ENCODE data around the gene KYNU.

DNA sequence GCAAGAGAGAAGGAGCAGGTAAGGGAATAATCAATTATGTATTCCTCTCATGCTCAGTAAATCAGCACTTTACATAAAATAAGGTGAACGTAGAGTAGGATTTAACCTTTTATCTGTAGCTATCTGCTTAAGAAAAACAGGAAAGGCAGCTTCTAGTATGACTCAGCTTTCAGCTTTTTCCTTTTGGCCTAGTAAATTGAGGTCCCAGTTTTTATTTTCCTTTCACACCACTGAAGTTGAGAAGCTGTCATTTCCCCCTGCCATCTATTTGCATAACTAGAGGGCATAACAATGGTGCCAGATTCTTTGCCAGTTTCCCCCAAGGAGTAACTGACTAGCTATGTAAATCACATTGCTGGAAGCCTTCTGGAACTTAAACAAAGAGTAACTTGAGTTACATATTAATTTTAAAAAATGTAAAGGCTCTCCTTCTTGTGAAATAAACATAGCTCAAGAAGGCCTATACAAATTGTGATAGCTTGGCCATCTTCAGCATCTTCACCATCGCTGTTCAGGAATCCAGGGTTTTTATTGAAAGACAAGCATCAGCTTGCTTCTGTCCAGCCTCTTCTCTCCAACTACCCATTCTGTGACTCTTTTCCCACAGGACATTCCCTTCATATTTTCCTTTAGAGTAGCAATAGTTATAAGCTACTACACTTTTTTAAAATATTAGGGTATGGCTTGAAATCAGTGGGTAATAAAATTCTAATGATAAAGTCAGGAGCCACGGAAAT lies 97.0 kb downstream of the KYNU start:
- TF ChIP-seq, protein P1, sequence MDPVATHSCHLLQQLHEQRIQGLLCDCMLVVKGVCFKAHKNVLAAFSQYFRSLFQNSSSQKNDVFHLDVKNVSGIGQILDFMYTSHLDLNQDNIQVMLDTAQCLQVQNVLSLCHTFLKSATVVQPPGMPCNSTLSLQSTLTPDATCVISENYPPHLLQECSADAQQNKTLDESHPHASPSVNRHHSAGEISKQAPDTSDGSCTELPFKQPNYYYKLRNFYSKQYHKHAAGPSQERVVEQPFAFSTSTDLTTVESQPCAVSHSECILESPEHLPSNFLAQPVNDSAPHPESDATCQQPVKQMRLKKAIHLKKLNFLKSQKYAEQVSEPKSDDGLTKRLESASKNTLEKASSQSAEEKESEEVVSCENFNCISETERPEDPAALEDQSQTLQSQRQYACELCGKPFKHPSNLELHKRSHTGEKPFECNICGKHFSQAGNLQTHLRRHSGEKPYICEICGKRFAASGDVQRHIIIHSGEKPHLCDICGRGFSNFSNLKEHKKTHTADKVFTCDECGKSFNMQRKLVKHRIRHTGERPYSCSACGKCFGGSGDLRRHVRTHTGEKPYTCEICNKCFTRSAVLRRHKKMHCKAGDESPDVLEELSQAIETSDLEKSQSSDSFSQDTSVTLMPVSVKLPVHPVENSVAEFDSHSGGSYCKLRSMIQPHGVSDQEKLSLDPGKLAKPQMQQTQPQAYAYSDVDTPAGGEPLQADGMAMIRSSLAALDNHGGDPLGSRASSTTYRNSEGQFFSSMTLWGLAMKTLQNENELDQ (tag by site-specific recombination; IDR thresholded peaks at IDR 0.05; ENCODE audit: low read depth) = no peak
- TF ChIP-seq SP2 (tag by site-specific recombination; IDR thresholded peaks at IDR 0.05) (no peak), ZNF677 (tag by site-specific recombination; IDR thresholded peaks at IDR 0.05) (no peak), ZNF184 (tag by site-specific recombination; IDR thresholded peaks at IDR 0.05) (no peak), KLF7 (tag by site-specific recombination; IDR thresholded peaks at IDR 0.05; ENCODE audit: borderline replicate concordance) (no peak), ZNF24 (tag by site-specific recombination; IDR thresholded peaks at IDR 0.05) (no peak), BCL11A (tag by site-specific recombination; IDR thresholded peaks at IDR 0.05; ENCODE audit: low read depth) (no peak), ZNF843 (tag by site-specific recombination; IDR thresholded peaks at IDR 0.05) (no peak), ZNF654 (tag by site-specific recombination; IDR thresholded peaks at IDR 0.05; ENCODE audit: low read depth) (no peak), ZNF624 (tag by site-specific recombination; IDR thresholded peaks at IDR 0.05) (no peak)
- TF ChIP-seq, protein P2, sequence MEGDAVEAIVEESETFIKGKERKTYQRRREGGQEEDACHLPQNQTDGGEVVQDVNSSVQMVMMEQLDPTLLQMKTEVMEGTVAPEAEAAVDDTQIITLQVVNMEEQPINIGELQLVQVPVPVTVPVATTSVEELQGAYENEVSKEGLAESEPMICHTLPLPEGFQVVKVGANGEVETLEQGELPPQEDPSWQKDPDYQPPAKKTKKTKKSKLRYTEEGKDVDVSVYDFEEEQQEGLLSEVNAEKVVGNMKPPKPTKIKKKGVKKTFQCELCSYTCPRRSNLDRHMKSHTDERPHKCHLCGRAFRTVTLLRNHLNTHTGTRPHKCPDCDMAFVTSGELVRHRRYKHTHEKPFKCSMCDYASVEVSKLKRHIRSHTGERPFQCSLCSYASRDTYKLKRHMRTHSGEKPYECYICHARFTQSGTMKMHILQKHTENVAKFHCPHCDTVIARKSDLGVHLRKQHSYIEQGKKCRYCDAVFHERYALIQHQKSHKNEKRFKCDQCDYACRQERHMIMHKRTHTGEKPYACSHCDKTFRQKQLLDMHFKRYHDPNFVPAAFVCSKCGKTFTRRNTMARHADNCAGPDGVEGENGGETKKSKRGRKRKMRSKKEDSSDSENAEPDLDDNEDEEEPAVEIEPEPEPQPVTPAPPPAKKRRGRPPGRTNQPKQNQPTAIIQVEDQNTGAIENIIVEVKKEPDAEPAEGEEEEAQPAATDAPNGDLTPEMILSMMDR (tag by site-specific recombination; IDR thresholded peaks at IDR 0.05) = no peak
- TF ChIP-seq, protein P3, sequence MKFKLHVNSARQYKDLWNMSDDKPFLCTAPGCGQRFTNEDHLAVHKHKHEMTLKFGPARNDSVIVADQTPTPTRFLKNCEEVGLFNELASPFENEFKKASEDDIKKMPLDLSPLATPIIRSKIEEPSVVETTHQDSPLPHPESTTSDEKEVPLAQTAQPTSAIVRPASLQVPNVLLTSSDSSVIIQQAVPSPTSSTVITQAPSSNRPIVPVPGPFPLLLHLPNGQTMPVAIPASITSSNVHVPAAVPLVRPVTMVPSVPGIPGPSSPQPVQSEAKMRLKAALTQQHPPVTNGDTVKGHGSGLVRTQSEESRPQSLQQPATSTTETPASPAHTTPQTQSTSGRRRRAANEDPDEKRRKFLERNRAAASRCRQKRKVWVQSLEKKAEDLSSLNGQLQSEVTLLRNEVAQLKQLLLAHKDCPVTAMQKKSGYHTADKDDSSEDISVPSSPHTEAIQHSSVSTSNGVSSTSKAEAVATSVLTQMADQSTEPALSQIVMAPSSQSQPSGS (tag by site-specific recombination; IDR thresholded peaks at IDR 0.05; ENCODE audit: low read depth) = no peak

Data from HEK293 (cell line).